T-cell (primary cell): ENCODE data around the gene MROH8. TPM values are rescaled to one million over a fixed set of nuclear protein-coding genes. Genes with fewer than 3 reads are reported as not detected.

Experiments used
- ATAC-seq, 4 experiments: fragments of 200-7000 bp in 3 of 4; fragments of 150-1000 bp in 1 of 4; cut with Tn5 transposase; replicated peaks in 1 of 4; 1 replicate in 3 of 4; 2 replicates in 1 of 4; pipeline ENCODE4 v1.10.0; 2021; ENCODE audit warnings: moderate library complexity in 3 of 4, mild to moderate bottlenecking in 2 of 4, moderate number of reproducible peaks in 1 of 4
- CTCF ChIA-PET, 2 donors: fragments of 300-600 bp; sonication (Branson Sonifier 250); formaldehyde crosslinking; loops; one replicate each; lab custom pipeline; 2022; ENCODE audit warnings: antibody characterized with exemption in 2 of 2; lab: Charles Lee
- POLR2A ChIA-PET, 2 donors: fragments of 300-600 bp; sonication (Branson Sonifier 250); formaldehyde crosslinking; loops; one replicate each; lab custom pipeline; 2022; ENCODE audit warnings: antibody characterized with exemption in 2 of 2; lab: Charles Lee
- DNase-seq, 35 experiments: peaks; one replicate each; pipeline versions ENCODE4 v3.0.0 to v3.0.0-alpha.2; 2013 to 2023
- H3K27ac ChIP-seq: one replicate; pipeline ENCODE4 v1.5.1; 2013; ENCODE audit warnings: low read length
- H3K27me3 ChIP-seq, 2 experiments: replicated peaks in 1 of 2; 1 replicate in 1 of 2; 2 replicates in 1 of 2; pipeline versions ENCODE4 v1.6.1 to v1.7.0; 2013; ENCODE audit warnings: low read length in 1 of 2, mixed read lengths in 1 of 2; ENCODE audit not compliant: control insufficient read depth in 2 of 2, insufficient read depth in 2 of 2; ENCODE audit errors: extremely low read depth in 1 of 2
- H3K36me3 ChIP-seq, 2 donors: 1 replicate in 1 of 2; 2 replicates in 1 of 2; pipeline versions ENCODE4 v1.6.1 to v1.7.0; 2013; ENCODE audit warnings: low read length in 1 of 2; ENCODE audit not compliant: control insufficient read depth in 2 of 2, insufficient read depth in 1 of 2; ENCODE audit errors: extremely low read depth in 1 of 2
- H3K4me1 ChIP-seq, 2 experiments: 1 replicate in 1 of 2; 2 replicates in 1 of 2; pipeline versions ENCODE4 v1.6.1 to v1.7.0; 2013; ENCODE audit warnings: low read length in 2 of 2, mixed read lengths in 1 of 2; ENCODE audit not compliant: insufficient read depth in 2 of 2, control insufficient read depth in 1 of 2; ENCODE audit errors: extremely low read depth in 1 of 2
- H3K4me3 ChIP-seq, 2 donors: 1 replicate in 1 of 2; 2 replicates in 1 of 2; pipeline versions ENCODE4 v1.5.1 to v1.7.0; 2013; ENCODE audit warnings: mild to moderate bottlenecking in 2 of 2, low read length in 1 of 2, moderate library complexity in 1 of 2; ENCODE audit not compliant: control insufficient read depth in 1 of 2; ENCODE audit errors: extremely low read depth in 1 of 2
- H3K9me3 ChIP-seq: 2 replicates; pipeline ENCODE4 v1.7.0; 2013
- H3K27ac Mint-ChIP-seq, 2 donors: one replicate each; pipeline ENCODE4 v1.8.0; 2020 to 2021; ENCODE audit warnings: mild to moderate bottlenecking in 2 of 2, mixed read lengths in 2 of 2
- H3K27me3 Mint-ChIP-seq, 2 donors: one replicate each; pipeline ENCODE4 v1.8.0; 2021 to 2022; ENCODE audit warnings: mixed read lengths in 2 of 2
- H3K36me3 Mint-ChIP-seq: one replicate; pipeline ENCODE4 v1.8.0; 2021; ENCODE audit warnings: mixed read lengths
- H3K4me1 Mint-ChIP-seq, 3 donors: one replicate each; pipeline ENCODE4 v1.8.0; 2020 to 2022; ENCODE audit warnings: mixed read lengths in 3 of 3, mild to moderate bottlenecking in 1 of 3
- H3K4me3 Mint-ChIP-seq, 3 donors: one replicate each; pipeline ENCODE4 v1.8.0; 2020 to 2022; ENCODE audit warnings: mild to moderate bottlenecking in 3 of 3, mixed read lengths in 3 of 3, moderate library complexity in 3 of 3
- H3K9me3 Mint-ChIP-seq, 3 donors: one replicate each; pipeline ENCODE4 v1.8.0; 2020 to 2022; ENCODE audit warnings: mixed read lengths in 3 of 3
- WGBS: methylation state at CpG from one replicate; pipeline ENCODE4 v1.1.5; 2013; ENCODE audit warnings: missing lambda C conversion rate; ENCODE audit not compliant: insufficient coverage; 5-methylcytosine and 5-hydroxymethylcytosine counted together
- total RNA-seq, 35 experiments: library from RNA in 6 of 35; stranded (reverse) in 6 of 35; fragments of 120-200 nt in 1 of 35; gene quantifications; one replicate each; pipeline versions ENCODE4 v1.2.1 to v1.2.4 and lab custom pipeline; 2013 to 2026

The MROH8 gene
- total RNA-seq, 5 donors from 2014 or later (not counting 1 experiment from before 2014, with no cell fraction given) = 0.70 to 2.5 (median 1.5) TPM

DNA sequence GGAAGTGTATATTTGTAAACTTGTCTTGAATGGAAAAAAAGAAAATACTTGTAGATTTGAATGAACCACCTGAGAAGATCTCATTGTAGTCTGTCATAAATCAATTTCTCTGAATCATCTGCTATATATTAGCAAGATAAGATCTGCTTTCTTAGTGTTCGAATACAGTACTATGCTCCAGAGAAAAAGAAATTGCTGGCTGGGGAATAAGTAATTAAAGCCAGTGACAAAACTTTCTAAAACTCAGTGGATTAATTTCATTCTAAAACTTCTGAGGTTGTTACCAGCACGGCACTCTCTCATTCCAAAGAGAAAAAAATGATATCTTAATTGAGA lies 22.4 kb upstream of the MROH8 start:
- Histone ChIP-seq H3K4me3 (no peak overlapping the region), H3K4me1 (peaks cover 0 to 5% of the 10 kb centered on the region in 2 experiments), H3K27ac (no peak overlapping the region), H3K36me3 (peaks cover 8 to 94% of the 10 kb centered on the region in 2 donors), H3K27me3 (no peaks in the 10 kb centered on the region), H3K9me3 (no peaks in the 10 kb centered on the region)
- Mint-ChIP-seq H3K9me3 (no peaks in the 10 kb centered on the region), H3K4me1 (peaks cover 6 to 12% (median 12%) of the 10 kb centered on the region in 3 donors), H3K27ac (no peak overlapping the region), H3K4me3 (no peak overlapping the region), H3K27me3 (no peaks in the 10 kb centered on the region), H3K36me3 (peaks cover 69% of the 10 kb centered on the region)
- ATAC-seq (no peak), DNase-seq (no peak)
- POLR2A ChIA-PET = no interaction called here
- CTCF ChIA-PET = interaction anchor here (0.6 to 1.8 kb wide), 4 partner anchors 10 to 949 kb away, joined by 3 to 5 read pairs (median 4); no protein-coding TSS in a partner anchor
- WGBS = no CpG with 5 or more reads among the region's 2 CpGs

DNA sequence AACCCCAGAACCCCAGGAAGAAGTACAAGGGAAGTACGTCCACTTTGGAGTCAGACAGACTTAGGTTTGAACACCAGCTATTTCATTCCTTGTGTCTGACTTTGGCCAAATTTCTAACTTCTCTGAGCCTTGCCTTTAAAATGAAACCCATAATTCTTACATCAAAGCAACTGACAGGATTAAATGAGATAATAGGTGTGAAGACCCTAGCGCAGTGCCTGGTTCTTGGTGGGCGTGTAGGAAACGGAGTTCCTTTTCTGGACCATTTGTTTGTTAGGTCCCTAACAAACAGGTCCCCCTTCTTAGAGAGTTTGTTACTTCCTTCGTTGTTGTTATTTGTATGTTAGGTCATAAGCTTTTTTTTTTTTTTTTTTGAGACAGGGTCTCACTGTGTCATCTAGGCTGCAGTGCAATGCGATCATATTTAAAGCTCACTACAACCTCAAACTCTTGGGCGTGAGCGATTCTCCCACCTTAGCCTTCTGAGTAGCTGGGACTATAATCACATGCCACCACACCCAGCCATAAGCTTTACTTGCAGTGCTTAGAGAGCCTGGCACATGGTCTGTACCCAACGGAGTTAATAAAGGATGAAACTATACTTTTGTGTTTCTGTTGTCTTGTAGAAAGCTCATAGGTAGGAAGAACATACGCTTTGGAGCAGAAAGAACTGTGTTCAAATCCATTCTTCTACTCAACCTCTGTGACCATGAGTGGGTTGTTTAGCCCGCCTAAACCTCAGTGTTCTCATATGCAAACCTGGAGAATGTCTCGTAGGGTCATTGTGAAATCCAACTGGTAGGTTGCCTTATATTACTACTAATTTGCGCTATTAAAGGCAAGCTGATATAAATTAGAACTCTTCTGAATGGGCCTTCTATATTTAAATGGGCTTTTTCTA lies 21.8 kb upstream of the MROH8 start:
- Mint-ChIP-seq H3K27me3 (no peaks in the 10 kb centered on the region), H3K36me3 (peaks cover 71% of the 10 kb centered on the region), H3K4me1 (peaks cover 12 to 17% (median 17%) of the 10 kb centered on the region in 3 donors), H3K9me3 (no peaks in the 10 kb centered on the region), H3K4me3 (no peak overlapping the region), H3K27ac (no peak overlapping the region)
- POLR2A ChIA-PET = no interaction called here
- Histone ChIP-seq H3K9me3 (no peaks in the 10 kb centered on the region), H3K27ac (no peak overlapping the region), H3K4me1 (peaks cover 0 to 12% of the 10 kb centered on the region in 2 experiments), H3K36me3 (peaks cover 8 to 94% of the 10 kb centered on the region in 2 donors), H3K27me3 (no peaks in the 10 kb centered on the region), H3K4me3 (no peak overlapping the region)
- CTCF ChIA-PET = interaction anchor here (0.6 to 1.8 kb wide), 6 partner anchors 9 to 948 kb away, joined by 3 to 5 read pairs (median 4); no protein-coding TSS in a partner anchor
- DNase-seq = no peak
- WGBS = 96% methylated on average over 5 of the region's 13 CpGs
- ATAC-seq = no peak

DNA sequence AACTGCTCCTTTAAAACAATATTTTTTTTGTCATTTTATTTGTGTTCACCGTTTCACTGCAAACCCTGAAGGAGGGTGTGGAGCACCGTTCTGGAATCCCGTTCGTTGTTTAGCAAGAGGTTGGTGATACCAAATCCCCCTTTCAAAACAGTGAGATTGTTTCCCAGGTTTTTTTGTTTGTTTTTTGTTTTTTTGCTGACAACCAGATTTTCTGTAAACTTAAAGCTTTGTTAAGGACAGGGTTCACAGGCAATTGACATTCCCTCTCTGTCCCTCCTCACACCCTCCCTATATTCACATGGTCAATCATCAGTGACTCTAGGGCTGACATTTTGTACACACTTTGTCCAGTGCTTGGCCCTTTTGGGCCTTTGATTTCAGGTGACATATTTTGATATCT lies 21.0 kb upstream of the MROH8 start:
- Histone ChIP-seq H3K27ac (no peak overlapping the region), H3K36me3 (peaks cover 8 to 86% of the 10 kb centered on the region in 2 donors), H3K4me3 (no peak overlapping the region), H3K4me1 (peaks cover 2 to 13% of the 10 kb centered on the region in 2 experiments), H3K9me3 (no peaks in the 10 kb centered on the region), H3K27me3 (no peaks in the 10 kb centered on the region)
- CTCF ChIA-PET = interaction anchor here in 1 of 2 donors (0.7 to 1.0 kb wide), 2 partner anchors 11 to 27 kb away, joined by 3 read pairs; no protein-coding TSS in a partner anchor
- Mint-ChIP-seq H3K27ac (no peak overlapping the region), H3K4me3 (no peak overlapping the region), H3K9me3 (no peaks in the 10 kb centered on the region), H3K27me3 (no peaks in the 10 kb centered on the region), H3K4me1 (peaks cover 18 to 22% (median 22%) of the 10 kb centered on the region in 3 donors), H3K36me3 (peaks cover 66% of the 10 kb centered on the region)
- DNase-seq (no peak), ATAC-seq (no peak)
- WGBS = no CpG with 5 or more reads among the region's 4 CpGs
- POLR2A ChIA-PET = no interaction called here

DNA sequence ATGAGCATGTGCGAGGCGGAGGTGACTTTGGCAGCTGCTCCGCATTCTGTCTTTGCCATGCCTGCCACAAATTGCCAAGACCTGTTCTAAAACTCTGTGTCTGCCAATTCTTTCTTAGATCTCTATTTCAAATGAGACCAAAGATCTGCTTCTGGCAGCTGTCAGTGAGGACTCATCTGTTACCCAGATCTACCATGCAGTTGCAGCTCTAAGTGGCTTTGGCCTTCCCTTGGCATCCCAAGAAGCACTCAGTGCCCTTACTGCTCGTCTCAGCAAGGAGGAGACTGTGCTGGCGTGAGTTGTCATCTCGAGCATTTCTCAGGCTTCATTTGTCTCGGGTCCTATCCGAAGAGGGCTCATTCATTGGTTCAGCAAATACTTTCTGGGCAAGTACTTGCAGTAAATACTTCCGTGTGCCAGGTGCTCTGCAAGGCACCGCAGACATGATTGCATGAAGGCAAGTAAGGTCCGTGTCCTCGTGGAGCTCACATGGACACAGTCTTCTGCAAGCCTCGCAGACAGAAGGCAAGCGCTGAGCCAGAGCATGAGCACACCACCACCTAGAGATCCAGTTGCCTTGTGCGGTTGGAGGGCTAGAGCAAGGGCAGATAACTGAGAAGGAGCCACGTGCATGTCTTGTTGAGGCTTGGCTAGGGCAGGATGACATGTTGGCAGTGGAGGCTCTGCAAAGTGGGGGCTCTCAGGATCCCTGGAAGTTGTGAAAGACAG lies 19.7 kb upstream of the MROH8 start:
- Histone ChIP-seq H3K36me3 (peaks cover 0 to 74% of the 10 kb centered on the region in 2 donors), H3K27ac (no peak overlapping the region), H3K9me3 (no peaks in the 10 kb centered on the region), H3K27me3 (no peaks in the 10 kb centered on the region), H3K4me1 (peaks cover 10 to 26% of the 10 kb centered on the region in 2 experiments), H3K4me3 (no peak overlapping the region)
- Mint-ChIP-seq H3K4me1 (peaks cover 31 to 34% (median 34%) of the 10 kb centered on the region in 3 donors), H3K4me3 (no peak overlapping the region), H3K36me3 (peaks cover 53% of the 10 kb centered on the region), H3K27me3 (no peaks in the 10 kb centered on the region), H3K9me3 (no peaks in the 10 kb centered on the region), H3K27ac (no peak overlapping the region)
- ChIA-PET CTCF (interaction anchor here (0.6 to 0.7 kb wide), 3 partner anchors 256 to 1234 kb away, joined by 3 to 4 read pairs (median 4); no protein-coding TSS in a partner anchor), POLR2A (no interaction called here)
- WGBS = 90% methylated on average over 14 of the region's 16 CpGs
- DNase-seq = no peak
- ATAC-seq = no peak

DNA sequence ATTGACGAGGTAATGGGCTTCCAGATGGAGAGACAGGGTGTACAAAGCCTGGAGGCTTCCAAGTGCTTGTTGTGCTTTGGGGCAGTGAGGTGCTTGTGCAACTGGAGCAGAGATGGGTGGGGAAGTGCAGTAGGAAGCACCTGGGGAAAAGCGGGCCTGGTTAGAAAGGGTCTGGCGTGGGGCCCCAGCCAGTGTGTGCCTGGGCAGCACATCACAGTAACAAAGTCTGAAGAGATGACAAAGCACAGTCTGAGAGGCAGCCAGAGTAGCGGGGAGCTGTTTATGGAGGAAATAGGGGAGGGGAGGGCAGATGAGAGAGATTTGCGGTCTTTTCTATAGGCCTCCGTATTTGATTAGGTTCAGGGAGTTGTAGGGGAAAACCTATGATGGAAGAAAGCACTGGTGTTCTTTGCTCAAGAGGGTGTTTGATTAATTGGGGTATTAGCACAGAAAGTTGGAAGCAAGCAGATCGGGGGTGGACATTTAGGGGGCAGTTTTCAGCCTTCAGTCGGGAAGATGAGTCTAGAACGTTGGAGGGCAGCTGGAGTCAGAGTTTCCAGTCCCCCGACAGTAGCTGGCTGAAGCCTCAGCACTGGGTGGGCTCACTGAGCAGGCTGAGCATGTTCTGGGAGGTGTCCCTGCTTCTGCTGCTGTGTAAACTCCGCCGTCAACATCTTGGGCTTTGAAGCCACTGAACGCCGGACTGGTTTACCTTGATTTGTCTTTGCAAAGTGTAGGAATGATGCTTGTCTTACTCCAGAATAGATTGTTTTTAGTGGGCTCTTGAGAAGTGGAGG lies 15.5 kb upstream of the MROH8 start:
- peak in 6 of 35 experiments; percentile 3 to 50 (median 20) for DNase-seq
- Mint-ChIP-seq H3K4me3 (peak overlapping the region; percentile 34 to 66 (median 61)), H3K27ac (peak overlapping the region; percentile 94 to 96), H3K27me3 (no peaks in the 10 kb centered on the region), H3K9me3 (no peaks in the 10 kb centered on the region), H3K4me1 (peaks cover 66 to 68% (median 66%) of the 10 kb centered on the region in 3 donors), H3K36me3 (peaks cover 32% of the 10 kb centered on the region)
- POLR2A ChIA-PET = no interaction called here
- Histone ChIP-seq H3K9me3 (no peaks in the 10 kb centered on the region), H3K27ac (peak overlapping the region; percentile 36), H3K4me1 (peaks cover 14 to 55% of the 10 kb centered on the region in 2 experiments), H3K4me3 (no peak overlapping the region), H3K27me3 (no peaks in the 10 kb centered on the region), H3K36me3 (peaks cover 4 to 43% of the 10 kb centered on the region in 2 donors)
- ATAC-seq = peak; percentile 76 to 79 (median 78)
- CTCF ChIA-PET = interaction anchor here (0.6 to 2.4 kb wide), 9 partner anchors 13 to 340 kb away, joined by 3 to 11 read pairs (median 5); partner anchors contain the start of genes BLCAP (in 1 of the 2), MROH8 (in 1 of the 2) and RPN2 (in 1 of the 2)
- WGBS = 46% methylated on average over 10 of the region's 14 CpGs
